Hepatocyte (in vitro differentiated cells): ENCODE measurements around the gene FPR1. TPM values are rescaled to one million over a fixed set of nuclear protein-coding genes. Genes with fewer than 3 reads are reported as not detected.

Experiments used
- DNase-seq: peaks from one replicate; pipeline ENCODE4 v3.0.0-alpha.2; 2016; ENCODE audit warnings: low spot score
- H2AFZ ChIP-seq: fragments of 200-600 bp; sonication (generic); 2 replicates; pipeline ENCODE4 v1.6.0; 2016; ENCODE audit warnings: antibody characterized with exemption, mild to moderate bottlenecking
- H3K27ac ChIP-seq: fragments of 200-600 bp; sonication (generic); 2 replicates; pipeline ENCODE4 v1.5.1; 2016; ENCODE audit warnings: mild to moderate bottlenecking
- H3K27me3 ChIP-seq: fragments of 200-600 bp; sonication (generic); 2 replicates; pipeline ENCODE4 v1.6.1; 2016
- H3K36me3 ChIP-seq: fragments of 200-600 bp; sonication (generic); replicated peaks from 2 replicates; pipeline ENCODE4 v1.5.1; 2016; ENCODE audit warnings: low read depth; ENCODE audit not compliant: insufficient read depth
- H3K4me1 ChIP-seq: fragments of 200-600 bp; sonication (generic); 2 replicates; pipeline ENCODE4 v1.5.1; 2016; ENCODE audit warnings: mild to moderate bottlenecking, moderate library complexity; ENCODE audit not compliant: insufficient read depth
- H3K4me2 ChIP-seq: fragments of 200-600 bp; sonication (generic); 2 replicates; pipeline ENCODE4 v1.6.0; 2016
- H3K4me3 ChIP-seq: fragments of 200-600 bp; sonication (generic); 2 replicates; pipeline ENCODE4 v1.5.1; 2016; ENCODE audit warnings: mild to moderate bottlenecking
- H3K79me2 ChIP-seq: fragments of 200-600 bp; sonication (generic); 2 replicates; pipeline ENCODE4 v1.6.0; 2017; ENCODE audit warnings: mild to moderate bottlenecking
- H3K9me2 ChIP-seq: fragments of 200-600 bp; sonication (generic); replicated peaks from 2 replicates; pipeline ENCODE4 v1.6.0; 2017; ENCODE audit warnings: mild to moderate bottlenecking; ENCODE audit not compliant: insufficient read depth
- H3K9me3 ChIP-seq: fragments of 200-600 bp; sonication (generic); 2 replicates; pipeline ENCODE4 v1.5.1; 2016; ENCODE audit warnings: low read depth, mild to moderate bottlenecking
- H4K20me1 ChIP-seq: fragments of 200-600 bp; sonication (generic); 2 replicates; pipeline ENCODE4 v1.6.0; 2016; ENCODE audit warnings: mild to moderate bottlenecking; ENCODE audit not compliant: insufficient read depth, poor library complexity, severe bottlenecking
- CTCF ChIP-seq: fragments of 200-600 bp; sonication (generic); IDR thresholded peaks from 2 replicates; pipeline ENCODE4 v1.5.1; 2016; ENCODE audit warnings: antibody characterized with exemption, mild to moderate bottlenecking; ENCODE audit not compliant: poor library complexity
- EZH2 ChIP-seq: fragments of 200-600 bp; sonication (generic); IDR thresholded peaks from 2 replicates; pipeline ENCODE4 v1.6.1; 2016; ENCODE audit warnings: antibody characterized with exemption, mild to moderate bottlenecking, borderline replicate concordance
- EZH2phosphoT487 ChIP-seq: fragments of 200-600 bp; sonication (generic); IDR thresholded peaks from one replicate; pipeline ENCODE4 v1.6.1; 2018; ENCODE audit warnings: antibody characterized with exemption, mild to moderate bottlenecking, low read depth, moderate library complexity; ENCODE audit not compliant: unreplicated experiment, severe bottlenecking
- WGBS: methylation state at CpG from one replicate; pipeline ENCODE4 v1.1.6; 2016; ENCODE audit warnings: low lambda C conversion rate; ENCODE audit errors: missing lambda C conversion rate; 5-methylcytosine and 5-hydroxymethylcytosine counted together
- polyA plus RNA-seq: library from polyadenylated mRNA; unstranded; fragments of >200 nt; fragmentation: Nextera tagmentation; extraction: Ambion mirVana; gene quantifications from 2 replicates; pipeline ENCODE4 v1.2.1, GENCODE V29; 2016
- total RNA-seq: library from RNA; depleted of rRNA; stranded (reverse); fragments of >200 nt; gene quantifications from 2 replicates; pipeline ENCODE4 v1.2.3, GENCODE V29; 2014

Gene FPR1
- total and polyA plus RNA-seq, 2 experiments from 2014 or later = 0.53 to 2.6 TPM

- H3K4me2 ChIP-seq = no peak overlapping the region
- H3K27ac ChIP-seq = no peak overlapping the region
- H3K4me1 ChIP-seq = no peaks in the 10 kb centered on the region
- no peaks in the 10 kb centered on the region for H3K36me3 ChIP-seq
- H2AFZ ChIP-seq = no peak overlapping the region
- H3K9me2 ChIP-seq = no peaks in the 10 kb centered on the region
- no peaks in the 10 kb centered on the region for H3K9me3 ChIP-seq
- no peak overlapping the region for H3K4me3 ChIP-seq
- no peaks in the 10 kb centered on the region for H3K27me3 ChIP-seq
- WGBS = 83% methylated on average over 10 of the region's 10 CpGs
- H3K79me2 ChIP-seq = no peaks in the 10 kb centered on the region
- no peaks in the 10 kb centered on the region for H4K20me1 ChIP-seq
- DNase-seq = no peak
- no peak for TF ChIP-seq EZH2phosphoT487
- no peak for TF ChIP-seq EZH2
- TF ChIP-seq CTCF = no peak
These were observed 15.8 kb downstream of the FPR1 start for GRCh38 chr19:51735759-51736449.

GRCh38 chr19:51733742-51734522, 17.7 kb downstream of the FPR1 start:
- TF ChIP-seq EZH2phosphoT487 (no peak), EZH2 (no peak), CTCF (no peak)
- H3K4me2 ChIP-seq = no peak overlapping the region
- no peaks in the 10 kb centered on the region for H3K79me2 ChIP-seq
- no peaks in the 10 kb centered on the region for H3K4me1 ChIP-seq
- H3K36me3 ChIP-seq = no peaks in the 10 kb centered on the region
- no peak overlapping the region for H3K4me3 ChIP-seq
- H3K27ac ChIP-seq = no peak overlapping the region
- H3K9me2 ChIP-seq = no peaks in the 10 kb centered on the region
- WGBS = 65% methylated on average over 7 of the region's 7 CpGs
- H3K27me3 ChIP-seq = no peaks in the 10 kb centered on the region
- no peaks in the 10 kb centered on the region for H3K9me3 ChIP-seq
- no peak for DNase-seq
- H2AFZ ChIP-seq = no peak overlapping the region
- no peaks in the 10 kb centered on the region for H4K20me1 ChIP-seq

GRCh38 chr19:51729781-51730180, 21.9 kb downstream of the FPR1 start:
- Histone ChIP-seq H3K27me3 (no peaks in the 10 kb centered on the region), H4K20me1 (no peaks in the 10 kb centered on the region), H3K4me1 (no peaks in the 10 kb centered on the region), H2AFZ (no peak overlapping the region), H3K4me2 (no peak overlapping the region), H3K27ac (no peak overlapping the region), H3K79me2 (no peaks in the 10 kb centered on the region), H3K9me3 (no peaks in the 10 kb centered on the region), H3K36me3 (no peaks in the 10 kb centered on the region), H3K4me3 (no peak overlapping the region), H3K9me2 (no peaks in the 10 kb centered on the region)
- DNase-seq = no peak
- 95% methylated on average over 2 of the region's 2 CpGs for WGBS
- TF ChIP-seq CTCF (no peak), EZH2phosphoT487 (no peak), EZH2 (no peak)
